ENCODE results near the gene HPCAL1.

HPCAL1 gene

GRCh38 chr2:10300997-10301940, 1.4 kb upstream of the HPCAL1 start:
- no peak for TF ChIP-seq CTCF (IDR thresholded peaks at IDR 0.05; ENCODE audit: low read depth, low read length, missing control alignments)
- DNase-seq (ENCODE audit: low read depth): no peak
- H3K4me3 ChIP-seq (ENCODE audit: low read depth, low read length): no peak overlapping the region; the same call in 1 of the 2 replicates

GRCh38 chr2:10301941-10302478, 694 bp upstream of the HPCAL1 start:
- peak overlapping the region; percentile 55 for H3K4me3 ChIP-seq (ENCODE audit: low read depth, low read length)
- DNase-seq (ENCODE audit: low read depth): no peak
- no peak for TF ChIP-seq CTCF (IDR thresholded peaks at IDR 0.05; ENCODE audit: low read depth, low read length, missing control alignments)

- TF ChIP-seq CTCF (IDR thresholded peaks at IDR 0.05; ENCODE audit: low read depth, low read length, missing control alignments): no peak
- peak overlapping the region; percentile 51 for H3K4me3 ChIP-seq (ENCODE audit: low read depth, low read length)
- DNase-seq (ENCODE audit: low read depth): no peak
Observed at GRCh38 chr2:10303181-10303693, 533 bp downstream of the HPCAL1 start.

- no peak for TF ChIP-seq CTCF (IDR thresholded peaks at IDR 0.05; ENCODE audit: low read depth, low read length, missing control alignments)
- peak overlapping the region; percentile 51 for H3K4me3 ChIP-seq (ENCODE audit: low read depth, low read length)
- no peak for DNase-seq (ENCODE audit: low read depth)
Observed at GRCh38 chr2:10303694-10304378, 1.1 kb downstream of the HPCAL1 start.

- H3K4me3 ChIP-seq (ENCODE audit: low read depth, low read length): peak overlapping the region; percentile 51; the same call in 1 of the 2 replicates
- no peak for TF ChIP-seq CTCF (IDR thresholded peaks at IDR 0.05; ENCODE audit: low read depth, low read length, missing control alignments)
- DNase-seq (ENCODE audit: low read depth): no peak
Observed at GRCh38 chr2:10304458-10305253, 2.0 kb downstream of the HPCAL1 start.

- no peak for DNase-seq (ENCODE audit: low read depth)
- TF ChIP-seq CTCF (IDR thresholded peaks at IDR 0.05; ENCODE audit: low read depth, low read length, missing control alignments): no peak
- no peak overlapping the region for H3K4me3 ChIP-seq (ENCODE audit: low read depth, low read length)
Observed at GRCh38 chr2:10305254-10305635, 2.5 kb downstream of the HPCAL1 start.

All from GM12864 (cell line).